ENCODE data around the gene PDZD4.
"Not testable (repeated sequence)": the region's sequence is repeated elsewhere in the genome, so short reads cannot be mapped to it uniquely, and the experiment has no call there.

Gene PDZD4

DNA sequence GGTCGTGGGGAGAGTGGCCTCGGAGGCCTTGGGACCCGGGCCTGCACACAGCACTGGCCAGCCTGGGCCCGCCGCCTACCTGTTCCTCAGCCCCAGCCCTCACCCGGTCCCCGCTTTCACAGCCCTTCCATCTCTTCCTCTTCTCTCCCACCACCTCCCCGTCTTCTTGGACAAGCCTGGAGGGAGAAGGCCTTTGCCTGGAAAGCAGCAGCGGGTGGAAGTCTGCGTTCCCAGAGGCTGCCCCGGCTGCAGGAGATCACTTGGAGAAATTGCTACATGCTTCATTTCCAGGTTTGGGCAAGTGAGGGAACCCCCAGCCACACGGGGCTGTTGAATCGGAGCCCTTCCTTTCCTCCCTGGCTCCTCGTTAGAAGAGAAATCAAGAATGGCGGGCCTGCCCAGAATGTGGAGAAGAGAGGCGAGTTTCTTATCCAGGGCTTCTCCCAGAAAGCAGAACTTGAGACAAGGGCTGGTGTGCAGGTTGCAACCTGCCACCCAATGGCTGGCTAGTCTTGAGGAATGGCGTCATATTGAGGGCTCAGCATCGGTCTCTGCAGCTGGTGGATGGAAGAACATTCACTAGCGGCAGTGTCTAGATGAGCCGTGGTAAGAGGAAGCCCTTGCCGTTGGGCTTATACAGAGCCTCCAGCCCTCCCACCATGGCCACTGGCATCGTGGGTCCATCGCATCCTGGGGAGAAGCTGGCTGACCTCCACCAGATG lies 1.2 kb upstream of the PDZD4 start:
- DNase-seq (ENCODE audit: low read depth) = no peak

- no peak for DNase-seq (ENCODE audit: low read depth)
Measured at GRCh38 chrX:153830640-153831428, 490 bp upstream of the PDZD4 start.

DNA sequence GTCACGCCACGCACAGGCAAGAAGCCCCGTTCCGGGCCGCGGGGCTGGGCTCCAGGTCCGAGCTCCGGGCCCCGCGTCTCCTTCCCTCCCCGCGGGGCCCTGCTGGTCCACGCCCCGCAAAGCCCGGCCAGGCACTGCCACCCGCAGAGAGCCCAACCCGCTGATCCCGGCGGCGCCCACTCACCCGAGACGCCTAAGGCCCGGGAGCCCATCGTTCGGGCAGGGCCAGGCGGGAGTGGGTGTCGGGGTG lies 870 bp downstream of the PDZD4 start:
- DNase-seq (ENCODE audit: low read depth) = no peak

GRCh38 chrX:153828723-153829548 lies 1.4 kb downstream of the PDZD4 start:
- DNase-seq (ENCODE audit: low read depth) = no peak

- no peak for DNase-seq (ENCODE audit: low read depth)
Measured at GRCh38 chrX:153828308-153828707, 2.0 kb downstream of the PDZD4 start.

- no peak for DNase-seq (ENCODE audit: low read depth)
Measured at GRCh38 chrX:153827903-153828302, 2.4 kb downstream of the PDZD4 start.

DNA sequence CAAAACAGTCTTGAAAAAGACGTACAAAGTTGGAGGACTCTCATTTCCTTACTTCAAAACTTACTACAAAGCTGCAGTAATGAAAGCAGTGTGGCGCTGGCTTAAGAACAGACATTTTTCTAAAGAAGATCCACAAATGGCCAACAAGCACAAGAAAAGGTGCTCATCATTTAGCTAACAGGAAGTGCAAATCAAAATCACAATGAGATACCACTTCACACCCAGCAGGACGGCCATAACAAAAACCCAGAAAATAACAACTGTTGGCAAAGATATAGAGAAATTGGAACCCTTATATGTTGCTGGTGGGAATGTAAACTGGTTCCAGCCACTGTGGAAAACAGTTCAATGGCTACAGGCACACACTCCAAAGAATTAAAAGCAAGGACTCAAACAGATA lies 3.3 kb downstream of the PDZD4 start:
- DNase-seq (ENCODE audit: low read depth) = no peak

- DNase-seq (ENCODE audit: low read depth) = no peak
Measured at GRCh38 chrX:153825042-153825441, 5.3 kb downstream of the PDZD4 start.

GRCh38 chrX:153824348-153824747 lies 6.0 kb downstream of the PDZD4 start:
- no peak for DNase-seq (ENCODE audit: low read depth)

GRCh38 chrX:153821066-153821465 lies 9.3 kb downstream of the PDZD4 start:
- DNase-seq (ENCODE audit: low read depth) = no peak

- DNase-seq (ENCODE audit: low read depth) = no peak
Measured at GRCh38 chrX:153820601-153821000, 9.7 kb downstream of the PDZD4 start.

DNA sequence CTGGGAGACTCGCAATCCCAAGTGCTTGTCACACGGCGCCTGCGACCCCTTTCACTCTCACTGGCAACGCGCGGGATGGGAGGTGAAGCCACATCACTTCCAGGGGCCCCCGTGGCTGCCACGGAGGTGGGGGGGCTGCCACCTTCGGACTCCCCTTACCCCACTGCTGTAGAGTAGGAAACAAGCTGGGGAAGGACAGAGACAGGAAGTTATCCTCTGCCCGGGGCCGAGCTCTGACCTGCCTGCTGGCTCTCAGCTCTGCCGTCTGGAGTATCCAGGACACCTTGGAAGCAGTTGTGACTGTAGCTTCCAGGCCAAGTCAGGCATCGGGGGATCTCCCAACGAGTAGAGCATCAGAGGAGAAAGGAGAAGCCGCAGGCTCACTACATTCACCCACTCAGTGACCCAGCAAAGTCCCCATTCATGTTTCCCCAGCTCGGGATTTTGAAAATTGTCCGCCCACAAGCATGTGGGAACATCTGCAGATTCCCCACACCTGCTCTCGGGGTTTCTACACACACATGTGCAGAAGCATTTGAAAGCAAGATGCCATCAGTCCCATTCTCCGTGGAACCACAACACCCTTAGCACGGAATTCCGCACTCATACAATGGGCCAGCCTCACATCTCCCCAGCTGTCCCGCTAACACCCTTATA lies 10.8 kb downstream of the PDZD4 start:
- DNase-seq (ENCODE audit: low read depth) = no peak

DNA sequence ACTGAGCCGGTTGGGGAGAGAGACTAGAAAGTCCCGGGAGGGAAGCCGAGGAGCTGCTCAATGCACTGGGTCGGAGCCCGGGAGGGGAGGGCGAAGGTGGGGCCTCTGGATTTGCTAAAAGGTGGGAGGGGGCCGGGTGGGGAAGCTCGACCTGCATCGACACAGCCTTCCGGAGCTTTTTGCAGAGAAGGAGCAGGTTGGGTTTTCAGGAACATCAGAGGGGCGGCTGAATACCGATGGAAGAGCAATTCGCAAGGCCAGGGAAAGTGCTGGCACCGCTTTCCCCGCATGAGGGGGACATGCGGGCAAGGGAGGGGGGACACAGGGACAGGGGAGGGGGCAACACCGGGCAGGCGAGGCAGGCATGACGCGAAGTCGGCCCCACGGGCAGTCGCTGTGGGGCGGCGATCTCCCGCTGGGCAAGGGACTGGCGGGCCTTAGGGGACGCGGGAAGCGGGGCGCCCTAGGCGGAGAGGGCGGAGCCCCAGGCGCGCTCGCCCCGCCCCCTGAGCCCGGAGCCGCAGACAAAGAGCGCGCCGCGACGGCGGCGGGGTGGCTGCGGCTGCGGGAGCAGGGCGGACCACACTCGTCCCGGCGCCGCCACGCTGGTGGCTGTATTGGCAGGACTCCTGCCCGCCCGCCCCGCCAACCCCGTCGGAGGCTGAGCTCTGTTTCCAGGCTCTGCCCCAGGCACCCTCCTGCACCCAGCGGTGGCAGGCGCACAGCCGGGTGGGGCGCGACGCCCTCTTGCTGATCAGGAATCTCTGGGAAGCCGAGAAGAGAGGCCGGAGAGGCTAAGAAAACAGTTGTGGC lies 11.6 kb downstream of the PDZD4 start:
- peak; percentile 47 for DNase-seq (ENCODE audit: low read depth)

- DNase-seq (ENCODE audit: low read depth) = not testable (repeated sequence)
Measured at GRCh38 chrX:153818064-153818463, 12.3 kb downstream of the PDZD4 start.

DNA sequence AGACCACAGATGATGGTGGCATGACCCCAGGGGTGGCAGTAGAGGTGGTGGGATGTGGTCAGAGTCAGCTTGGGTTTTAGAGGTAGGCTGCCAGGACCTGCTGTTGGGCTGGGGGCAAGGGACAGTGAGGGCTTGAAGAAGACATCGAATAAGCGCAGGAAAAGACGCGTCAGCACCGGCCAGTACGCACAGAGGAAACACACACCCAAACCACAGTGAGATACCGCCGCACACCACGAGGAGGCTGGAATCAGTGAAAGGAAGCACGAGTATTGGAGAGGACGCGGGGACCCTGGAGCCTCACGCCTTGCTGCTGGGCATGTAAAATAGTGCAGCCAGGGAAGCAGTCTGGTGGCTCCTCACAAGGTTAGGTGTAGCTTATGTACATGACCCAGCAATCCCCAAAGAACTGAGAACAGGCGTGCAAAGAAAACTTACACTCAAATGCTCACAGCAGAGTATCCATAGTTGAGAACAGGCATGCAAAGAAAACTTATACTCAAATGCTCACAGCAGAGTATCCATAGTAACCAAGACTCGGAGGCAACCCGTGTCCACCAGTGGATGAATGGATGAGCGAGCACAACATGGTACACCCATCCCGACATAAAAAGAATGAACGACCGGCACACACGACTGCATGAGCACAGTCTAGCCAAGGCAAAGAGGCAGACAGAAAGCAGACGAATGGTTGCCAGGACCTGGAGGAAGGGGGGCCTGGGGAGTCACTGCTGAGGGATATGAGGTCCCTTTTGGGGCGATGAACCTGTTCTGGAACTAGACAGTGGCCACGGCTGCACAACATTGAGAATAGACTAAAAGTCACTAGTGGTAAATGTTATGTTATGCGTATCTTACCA lies 13.3 kb downstream of the PDZD4 start:
- peak; percentile 15 for DNase-seq (ENCODE audit: low read depth)

DNA sequence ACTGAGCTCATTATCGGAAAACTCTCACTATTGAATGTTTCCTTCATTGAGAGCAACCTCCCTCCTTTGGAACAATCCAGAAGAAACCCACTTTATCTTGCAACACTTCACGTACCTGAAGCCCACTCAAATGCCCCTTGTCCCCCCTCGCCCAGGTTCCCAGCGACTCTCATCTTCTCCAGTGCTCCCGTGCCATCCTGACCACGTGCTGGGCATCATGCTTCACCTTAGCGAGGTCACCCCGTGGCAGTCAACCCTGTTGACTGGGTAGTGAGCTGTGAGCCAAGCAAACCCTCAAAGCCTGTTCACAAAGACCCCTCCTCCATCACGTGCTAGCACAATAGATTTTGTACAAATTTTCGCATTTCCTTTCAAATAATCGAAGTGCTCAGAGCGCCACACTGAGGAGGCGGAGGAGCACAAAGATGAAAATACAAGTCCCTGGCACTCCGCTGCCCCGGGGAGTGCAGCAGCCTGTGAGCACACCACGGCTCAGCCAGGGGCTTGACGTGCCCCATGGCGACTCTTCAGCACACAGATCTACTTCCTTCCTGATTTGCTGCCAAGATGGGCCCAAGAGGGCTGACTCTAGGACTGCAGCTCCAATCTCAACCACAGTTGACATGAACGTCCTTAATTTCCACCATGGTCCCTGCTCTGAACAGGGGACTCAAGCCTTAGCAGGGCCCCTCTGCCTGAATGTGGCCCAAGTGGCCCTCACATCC lies 15.6 kb downstream of the PDZD4 start:
- DNase-seq (ENCODE audit: low read depth) = no peak

DNA sequence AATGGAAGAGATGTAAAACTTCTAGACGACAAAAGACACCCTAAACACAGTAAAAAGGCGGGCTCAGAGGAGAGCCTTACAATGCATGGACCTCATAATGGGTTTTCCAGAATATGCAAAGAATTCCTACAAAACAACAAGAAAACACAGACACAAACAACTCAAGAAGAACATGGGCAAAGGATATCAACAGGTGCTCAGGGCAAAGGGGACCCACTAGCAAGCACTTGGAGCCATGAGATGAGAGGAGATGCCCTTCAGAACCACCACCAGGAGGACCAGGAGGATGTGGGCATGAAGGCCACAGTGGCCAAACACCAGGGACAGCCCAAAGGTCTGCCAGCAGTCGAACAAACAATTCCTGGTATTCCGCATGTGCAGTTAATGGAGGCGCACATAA lies 17.2 kb downstream of the PDZD4 start:
- DNase-seq (ENCODE audit: low read depth) = no peak

DNA sequence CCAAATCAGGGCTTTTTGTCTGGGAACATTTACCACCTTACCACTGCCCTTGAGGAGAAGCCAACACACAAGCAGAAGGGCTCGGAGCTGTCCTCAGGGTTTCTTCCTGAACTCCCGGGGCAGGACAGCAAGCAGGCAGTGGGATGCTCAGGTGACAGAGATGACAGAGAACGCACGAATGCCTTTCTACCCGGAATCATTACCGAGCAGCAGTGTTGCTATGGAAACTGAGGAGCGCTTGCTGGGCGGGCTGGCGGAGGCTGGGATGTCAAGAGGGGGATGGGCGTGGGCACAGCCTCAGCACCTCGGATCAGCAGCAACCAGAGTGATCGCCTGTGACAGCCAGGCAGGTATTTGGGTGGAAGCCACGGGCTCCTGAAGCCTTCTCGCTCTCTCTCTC lies 18.1 kb downstream of the PDZD4 start:
- no peak for DNase-seq (ENCODE audit: low read depth)

DNA sequence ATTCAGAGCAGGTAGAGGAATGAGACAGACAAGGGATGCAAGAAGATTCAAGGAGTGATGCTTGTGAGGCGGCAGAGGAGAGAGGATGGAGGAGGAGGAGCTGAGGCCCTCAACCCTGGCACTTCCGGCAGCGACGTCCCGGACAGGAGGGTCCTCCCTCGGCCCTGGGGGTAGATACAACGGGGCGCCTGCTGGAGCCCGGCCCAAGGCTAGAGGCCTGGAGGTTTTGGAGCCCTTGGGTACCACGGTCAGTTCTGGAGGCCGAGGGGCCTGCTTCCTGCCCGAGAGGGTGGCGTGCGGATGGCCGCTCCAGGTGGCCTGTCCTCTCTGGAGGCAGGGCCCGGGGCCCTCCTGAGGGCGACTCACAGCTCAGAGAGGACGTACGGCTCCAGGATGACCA lies 22.4 kb downstream of the PDZD4 start:
- DNase-seq (ENCODE audit: low read depth) = no peak

DNA sequence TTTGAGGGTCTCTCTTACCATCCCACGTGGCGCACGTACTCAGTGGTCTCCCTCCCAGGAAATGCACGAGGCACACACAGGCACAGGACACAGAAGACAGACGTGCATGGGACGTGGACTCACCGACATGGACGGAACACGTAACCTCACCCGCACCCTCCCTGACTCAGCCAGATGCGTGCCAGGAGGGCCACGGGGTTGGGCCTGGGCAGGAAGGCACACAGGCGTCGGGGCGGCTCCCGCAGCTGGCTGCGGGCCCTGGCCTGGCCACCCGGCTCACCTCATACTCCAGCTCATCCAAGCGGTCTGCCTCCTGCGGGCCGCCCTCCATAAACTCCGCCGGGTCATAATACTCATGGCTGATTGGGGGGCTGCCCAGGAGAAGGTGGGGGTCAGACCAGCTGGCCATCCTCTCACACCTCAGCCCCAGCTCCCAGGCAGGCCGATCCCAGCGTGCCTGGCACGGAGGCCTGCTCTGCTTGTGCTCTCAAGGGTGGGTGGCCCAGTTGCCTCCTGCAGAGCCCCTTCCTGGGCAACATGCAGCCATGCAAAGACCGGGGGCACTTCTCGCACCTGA lies 23.3 kb downstream of the PDZD4 start:
- DNase-seq (ENCODE audit: low read depth) = no peak

All from activated T-helper 1 cell treated with Interleukin-2 at 50 U/mL for 16 hours (primary cell).